ENCODE data around the gene SLC26A1.
A peak's percentile ranks its signal among the peaks of the same experiment; 100 is the strongest.

The SLC26A1 gene

DNA sequence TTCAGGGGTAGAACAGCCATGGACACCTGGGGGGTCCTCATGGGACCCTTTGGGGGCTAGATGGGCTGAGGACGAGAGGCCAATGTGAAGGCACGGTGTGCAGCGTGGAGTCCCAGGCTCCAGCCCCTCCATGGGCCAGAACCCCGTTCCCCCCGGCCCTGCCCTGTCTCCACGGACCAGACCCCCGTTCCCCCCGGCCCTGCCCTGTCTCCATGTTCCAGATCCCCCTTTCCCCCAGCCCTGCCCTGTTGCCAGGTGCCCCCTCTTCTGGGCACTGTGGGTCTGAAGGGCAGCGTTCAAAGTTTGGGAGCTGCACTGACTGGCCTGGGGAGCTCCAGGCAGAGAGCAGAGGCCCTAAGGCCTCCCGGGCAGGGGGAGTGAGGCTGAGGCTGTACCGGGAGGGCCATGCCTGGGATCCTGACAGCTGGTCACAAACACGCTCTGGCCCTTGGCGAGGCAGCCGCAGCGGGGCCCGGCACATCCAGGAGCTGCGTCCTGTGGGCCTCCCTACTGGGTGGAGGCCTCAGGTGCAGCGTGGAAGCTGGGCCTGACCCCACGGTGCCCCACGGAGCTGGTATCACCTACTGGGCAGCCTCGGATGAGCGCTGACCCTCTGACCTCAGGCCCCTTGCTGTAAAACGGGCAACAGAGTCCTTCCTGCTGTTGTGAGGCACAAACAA, 28.7 kb downstream of the SLC26A1 start:
- no peak for DNase-seq (ENCODE audit: low spot score)

DNA sequence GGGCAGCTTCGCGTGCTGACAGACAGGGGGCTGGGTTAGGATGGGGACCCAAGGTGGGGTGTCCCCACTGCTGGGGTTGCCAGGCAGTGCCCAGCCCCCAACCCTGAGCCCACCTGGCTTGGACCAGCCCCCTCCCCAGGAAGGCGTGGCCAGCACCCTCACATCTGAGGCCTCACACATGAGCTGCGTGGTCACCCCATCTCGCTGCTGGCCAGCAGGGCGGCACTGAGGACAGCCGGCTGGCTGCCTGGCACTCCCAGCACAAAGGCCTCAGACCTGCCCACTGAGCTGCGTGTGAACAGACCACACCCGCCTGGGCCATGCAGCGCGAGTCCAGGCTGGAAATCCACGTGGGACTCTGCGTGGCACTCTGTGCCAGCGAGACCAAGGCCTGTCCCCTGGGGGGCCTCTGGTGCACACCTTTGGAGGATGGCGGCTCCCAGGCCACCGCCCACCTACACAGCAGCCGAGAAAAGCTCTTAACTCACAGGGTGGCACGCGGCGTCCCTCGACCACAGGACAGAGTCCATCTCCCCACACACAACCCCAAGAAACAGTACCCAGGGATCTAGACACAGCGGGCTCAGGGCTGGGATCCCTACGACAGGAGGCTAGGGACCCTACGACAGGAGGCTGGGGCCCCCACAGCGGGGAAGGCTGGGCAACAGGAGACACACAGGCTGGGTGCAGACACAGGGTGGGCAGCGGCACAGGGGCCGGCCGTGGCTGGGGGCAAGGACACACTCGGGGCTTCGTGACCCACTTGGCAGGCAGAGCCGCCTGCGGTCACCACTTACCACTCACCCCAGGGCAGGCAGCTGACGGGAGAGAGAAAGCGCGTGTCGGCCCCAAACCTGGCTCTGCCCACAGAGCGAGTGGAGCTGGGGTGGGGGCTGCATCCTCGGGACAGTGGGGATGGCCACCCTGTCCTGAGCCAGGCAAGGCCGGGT, 29.7 kb downstream of the SLC26A1 start:
- DNase-seq (ENCODE audit: low spot score), result no peak

DNA sequence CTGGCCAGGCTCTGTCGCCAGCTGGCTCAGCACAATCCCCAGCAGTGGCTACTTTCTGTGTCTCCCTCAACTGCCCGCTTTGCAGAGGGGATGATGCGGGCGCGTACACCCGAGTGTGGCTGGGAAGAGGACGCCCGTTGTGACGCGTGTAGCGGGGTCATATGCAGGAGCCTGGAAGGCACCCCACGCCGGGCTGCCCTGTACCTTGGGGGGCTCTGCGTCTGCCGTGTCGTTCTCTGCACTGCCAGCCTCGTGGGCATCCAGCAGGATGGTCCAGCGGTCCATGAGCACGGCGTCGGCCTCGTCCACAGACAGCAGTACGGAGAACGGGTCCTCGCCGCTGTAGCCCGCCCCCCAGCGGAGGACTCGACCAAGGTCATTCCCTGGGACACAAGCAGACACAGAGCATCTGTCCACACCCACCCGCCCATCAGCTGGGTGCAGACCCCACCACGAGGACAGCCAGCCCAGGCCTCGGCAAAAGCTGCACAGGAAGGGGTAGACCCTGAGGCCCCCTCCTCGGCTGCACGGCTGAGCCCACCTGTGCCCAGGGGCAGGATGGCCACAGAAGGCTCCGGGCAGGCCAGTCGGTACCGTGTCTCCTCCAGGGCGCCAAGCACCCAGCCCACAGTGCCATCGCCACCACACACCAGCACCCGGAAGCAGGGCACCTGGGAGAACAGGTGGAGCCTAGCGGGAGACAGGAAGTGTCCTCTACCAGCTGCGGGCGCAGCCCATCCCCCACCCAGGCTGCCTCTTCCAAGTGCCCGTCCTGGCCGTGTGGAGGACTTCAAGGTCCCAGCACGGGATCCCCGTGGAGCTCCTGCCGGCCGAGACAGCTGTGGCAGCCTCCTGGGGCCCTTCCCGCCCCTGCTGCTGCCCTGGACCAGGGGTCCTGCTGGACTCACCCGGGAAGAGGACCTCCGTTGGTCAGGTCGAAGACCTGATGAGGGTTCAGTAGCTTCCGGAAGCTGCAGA, 30.7 kb downstream of the SLC26A1 start:
- no peak for DNase-seq (ENCODE audit: low spot score)

DNA sequence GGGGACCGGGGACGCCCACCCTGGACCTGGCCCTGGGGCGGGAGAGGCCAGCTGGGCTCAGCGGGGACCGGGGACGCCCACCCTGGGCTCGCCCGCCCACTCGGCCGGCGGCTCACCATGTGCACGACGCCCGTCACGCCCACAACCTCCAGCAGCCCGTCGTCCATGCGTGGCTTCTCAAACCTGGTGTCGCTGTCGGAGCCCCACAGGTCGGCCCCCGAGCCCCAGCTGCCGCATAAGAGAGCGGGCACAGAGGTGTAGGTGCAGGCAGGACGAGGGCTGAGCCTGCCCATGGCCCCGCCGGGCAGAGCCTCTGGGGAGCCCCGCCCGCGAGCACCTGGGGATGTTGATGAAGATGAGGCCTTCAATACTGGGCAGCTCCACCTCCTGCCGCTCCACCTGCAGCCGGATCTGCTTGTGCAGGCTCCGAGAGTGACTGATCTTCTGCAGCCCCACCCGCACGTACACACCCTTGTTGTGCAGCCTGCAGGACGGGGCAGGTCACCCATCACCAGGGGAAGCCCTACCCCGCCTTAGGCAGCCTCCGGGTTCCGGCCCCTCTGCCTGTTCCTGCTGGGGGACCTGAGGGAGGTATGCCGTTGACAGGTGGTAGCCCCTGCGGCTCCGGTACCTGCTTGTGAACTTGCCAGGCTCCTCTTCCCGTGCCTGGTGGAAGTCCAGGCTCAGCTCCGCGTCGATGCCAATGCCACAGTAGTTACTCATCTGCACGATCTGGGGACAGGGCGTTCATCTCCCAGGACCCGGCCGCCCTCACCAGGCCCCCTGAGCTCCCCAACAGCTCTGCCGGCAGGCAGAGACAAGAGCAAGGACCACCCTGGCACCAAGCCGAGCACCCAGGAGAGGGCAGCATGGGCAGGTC, 31.6 kb downstream of the SLC26A1 start:
- peak; percentile 11 for DNase-seq (ENCODE audit: low spot score)

DNA sequence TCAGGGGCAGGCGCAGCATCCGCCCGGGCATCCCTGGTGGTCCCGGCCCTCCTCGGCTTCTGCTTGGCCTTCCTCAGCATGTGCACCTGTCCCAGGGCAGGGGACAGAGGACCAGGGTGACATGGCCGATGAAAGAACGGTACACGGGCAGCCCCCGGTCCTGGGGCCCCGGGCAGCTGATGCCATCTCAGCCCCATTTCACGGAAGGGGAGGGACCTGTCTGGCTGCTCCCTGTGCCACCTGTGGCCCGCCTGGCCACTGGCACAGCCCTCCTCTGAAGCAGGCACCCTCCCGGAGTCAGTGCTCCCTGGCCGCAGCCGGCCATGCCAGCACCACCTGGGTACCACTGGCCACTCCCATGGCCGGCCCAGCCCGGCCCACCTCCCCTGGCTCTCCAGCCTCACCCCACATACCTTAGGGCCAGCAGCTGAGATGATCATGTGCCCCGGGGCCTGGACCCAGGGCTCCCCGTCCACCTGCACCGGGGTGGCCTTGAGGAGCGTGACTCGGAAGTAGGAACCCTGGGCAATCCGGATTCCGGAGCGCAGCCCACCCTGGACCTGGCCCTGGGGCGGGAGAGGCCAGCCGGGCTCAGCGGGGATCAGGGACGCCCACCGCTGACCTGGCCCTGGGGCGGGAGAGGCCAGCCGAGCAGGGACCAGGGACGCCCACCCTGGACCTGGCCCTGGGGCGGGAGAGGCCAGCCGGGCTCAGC, 32.4 kb downstream of the SLC26A1 start:
- DNase-seq (ENCODE audit: low spot score), result peak; percentile 12

DNA sequence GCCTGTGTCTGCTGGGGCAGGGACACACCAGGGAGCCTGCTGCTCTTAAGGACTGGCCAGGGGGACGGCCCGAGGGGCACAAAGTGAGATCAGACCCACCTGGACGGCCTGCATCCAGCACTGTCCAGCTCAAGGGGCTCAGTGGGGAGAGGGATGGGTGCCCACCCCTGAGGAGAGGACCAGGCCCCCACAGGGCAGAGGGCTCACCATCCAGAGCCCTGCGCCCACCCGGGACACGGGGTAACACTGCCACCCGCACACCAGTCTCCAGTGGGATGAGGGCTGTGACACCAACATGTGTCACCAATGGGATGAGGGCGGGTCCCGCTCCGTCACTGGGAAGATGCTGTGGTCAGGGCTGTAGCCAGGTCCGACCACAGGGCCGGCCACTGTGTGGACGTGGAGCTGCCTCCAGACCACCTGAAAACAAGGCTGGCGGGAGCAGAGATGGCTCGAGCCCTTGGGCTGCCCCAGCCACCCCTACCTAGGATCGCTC, 33.0 kb downstream of the SLC26A1 start:
- DNase-seq (ENCODE audit: low spot score), result peak; percentile 16

DNA sequence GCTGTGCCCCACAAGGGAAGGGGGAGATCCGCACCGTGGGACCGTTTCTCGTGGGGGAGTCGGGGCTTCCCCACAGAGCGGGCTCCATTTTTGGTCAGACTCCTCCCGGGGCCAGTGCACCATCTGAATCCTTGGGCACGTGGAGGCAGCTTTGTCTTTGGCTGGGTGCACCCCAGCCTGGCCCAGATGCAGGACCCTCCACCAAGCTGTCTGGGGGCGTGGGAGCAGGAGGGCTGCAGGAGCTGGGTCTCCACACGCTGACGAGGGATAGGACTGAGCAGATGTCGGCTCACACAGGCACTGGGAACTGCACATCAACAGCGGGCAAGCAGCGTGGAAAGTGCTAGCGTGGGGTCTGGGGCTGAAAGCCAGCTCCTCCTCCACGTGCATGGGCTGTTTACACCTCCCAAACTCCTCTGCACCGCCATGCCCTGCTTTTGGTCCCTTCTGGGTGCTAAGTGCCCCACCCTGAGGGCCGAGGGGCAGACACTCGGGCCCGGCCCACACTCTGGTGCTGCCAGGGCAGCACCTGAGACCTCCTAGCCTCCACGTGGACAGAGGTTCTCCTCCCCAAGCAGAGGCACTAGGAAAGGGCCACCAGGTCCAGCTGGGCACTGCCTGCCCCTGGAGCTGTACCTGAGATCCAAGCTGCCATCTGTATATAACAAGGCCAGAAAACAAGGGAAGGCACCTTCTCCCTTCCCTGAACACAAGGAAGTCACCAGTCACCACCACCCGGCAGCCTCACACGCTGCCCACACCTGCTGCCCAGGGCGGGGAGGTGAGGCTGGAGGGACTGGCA, 33.7 kb downstream of the SLC26A1 start:
- peak; percentile 14 for DNase-seq (ENCODE audit: low spot score)

DNA sequence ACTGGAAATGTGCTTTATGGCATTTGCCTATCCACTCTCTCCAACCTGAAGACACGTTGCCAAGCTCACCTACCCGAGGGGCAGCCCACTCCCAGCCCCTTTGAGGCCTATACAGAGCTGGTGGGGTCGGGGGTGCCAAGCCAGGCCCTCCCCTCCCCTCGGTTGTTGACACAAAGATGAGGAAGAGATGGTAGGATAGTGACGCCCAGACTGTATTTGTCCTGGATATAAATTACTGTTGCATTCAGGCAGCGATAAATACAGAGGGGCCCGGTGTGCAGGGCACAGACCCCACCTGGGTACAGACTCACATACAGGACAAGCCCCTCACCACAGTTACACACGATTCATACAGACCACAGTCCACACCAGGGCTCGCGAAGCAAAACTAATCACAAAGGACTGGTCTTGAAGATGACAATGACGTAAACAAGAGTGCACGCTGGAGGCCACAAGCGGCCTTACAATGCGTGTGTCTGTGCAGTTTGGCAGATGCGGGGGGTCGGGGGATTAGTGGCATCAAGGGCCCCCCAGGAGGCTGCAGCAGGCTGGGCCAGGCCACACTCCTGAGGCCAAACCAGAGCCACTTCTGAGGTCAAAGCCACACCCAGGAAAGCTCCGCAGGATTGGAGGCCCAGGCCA, 34.4 kb downstream of the SLC26A1 start:
- DNase-seq (ENCODE audit: low spot score), result no peak

DNA sequence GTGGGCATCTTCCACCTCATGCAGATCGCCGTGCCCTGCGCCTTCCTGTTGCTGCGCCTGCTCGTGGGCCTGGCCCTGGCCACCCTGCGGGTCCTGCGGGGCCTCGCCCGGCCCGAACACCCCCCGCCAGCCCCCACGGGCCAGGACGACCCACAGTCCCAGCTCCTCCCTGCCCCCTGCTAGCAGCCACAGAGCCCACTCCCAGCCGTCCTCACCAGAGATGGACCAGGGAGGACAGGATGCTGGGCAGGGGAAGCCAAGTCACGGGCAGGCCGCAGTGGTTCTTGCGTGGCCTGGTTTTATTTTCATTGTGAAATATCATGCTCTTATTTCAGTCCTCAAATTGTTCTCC, 34.9 kb downstream of the SLC26A1 start:
- peak; percentile 7 for DNase-seq (ENCODE audit: low spot score)

DNA sequence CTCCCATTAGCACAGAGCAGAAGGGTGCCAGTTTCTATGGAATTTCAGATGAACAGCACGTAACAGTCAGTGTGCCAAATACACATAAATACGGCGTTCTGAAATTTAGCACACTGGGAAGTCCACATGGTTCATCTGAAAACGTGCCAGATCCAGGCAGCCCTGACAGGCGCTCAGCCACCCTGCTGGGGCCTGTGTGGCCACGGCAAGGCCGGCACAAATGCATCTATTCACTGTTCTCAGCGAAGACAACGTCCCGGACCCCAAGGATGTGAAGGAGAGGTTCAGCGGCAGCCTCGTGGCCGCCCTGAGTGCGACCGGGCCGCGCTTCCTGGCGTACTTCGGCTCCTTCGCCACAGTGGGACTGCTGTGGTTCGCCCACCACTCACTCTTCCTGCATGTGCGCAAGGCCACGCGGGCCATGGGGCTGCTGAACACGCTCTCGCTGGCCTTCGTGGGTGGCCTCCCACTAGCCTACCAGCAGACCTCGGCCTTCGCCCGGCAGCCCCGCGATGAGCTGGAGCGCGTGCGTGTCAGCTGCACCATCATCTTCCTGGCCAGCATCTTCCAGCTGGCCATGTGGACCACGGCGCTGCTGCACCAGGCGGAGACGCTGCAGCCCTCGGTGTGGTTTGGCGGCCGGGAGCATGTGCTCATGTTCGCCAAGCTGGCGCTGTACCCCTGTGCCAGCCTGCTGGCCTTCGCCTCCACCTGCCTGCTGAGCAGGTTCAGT, 35.5 kb downstream of the SLC26A1 start:
- peak; percentile 14 for DNase-seq (ENCODE audit: low spot score)

DNA sequence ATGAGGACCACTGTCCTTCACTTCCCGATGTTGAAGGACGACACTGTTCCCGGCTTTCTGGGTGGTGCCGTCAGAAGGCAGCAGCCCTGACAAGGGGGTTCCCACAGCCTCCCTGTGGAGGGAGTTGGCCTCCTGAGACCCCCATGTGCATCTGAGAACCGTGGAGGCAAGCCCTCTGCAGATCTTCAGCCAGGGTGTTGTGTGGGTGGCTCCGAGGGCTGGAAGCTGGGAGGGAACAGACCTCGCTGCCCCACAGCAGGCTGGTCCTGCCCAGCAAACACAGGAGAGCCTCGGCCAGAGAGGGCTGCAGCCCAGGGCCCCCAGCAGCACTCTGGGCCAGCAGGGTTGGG, 36.0 kb downstream of the SLC26A1 start:
- no peak for DNase-seq (ENCODE audit: low spot score)

DNA sequence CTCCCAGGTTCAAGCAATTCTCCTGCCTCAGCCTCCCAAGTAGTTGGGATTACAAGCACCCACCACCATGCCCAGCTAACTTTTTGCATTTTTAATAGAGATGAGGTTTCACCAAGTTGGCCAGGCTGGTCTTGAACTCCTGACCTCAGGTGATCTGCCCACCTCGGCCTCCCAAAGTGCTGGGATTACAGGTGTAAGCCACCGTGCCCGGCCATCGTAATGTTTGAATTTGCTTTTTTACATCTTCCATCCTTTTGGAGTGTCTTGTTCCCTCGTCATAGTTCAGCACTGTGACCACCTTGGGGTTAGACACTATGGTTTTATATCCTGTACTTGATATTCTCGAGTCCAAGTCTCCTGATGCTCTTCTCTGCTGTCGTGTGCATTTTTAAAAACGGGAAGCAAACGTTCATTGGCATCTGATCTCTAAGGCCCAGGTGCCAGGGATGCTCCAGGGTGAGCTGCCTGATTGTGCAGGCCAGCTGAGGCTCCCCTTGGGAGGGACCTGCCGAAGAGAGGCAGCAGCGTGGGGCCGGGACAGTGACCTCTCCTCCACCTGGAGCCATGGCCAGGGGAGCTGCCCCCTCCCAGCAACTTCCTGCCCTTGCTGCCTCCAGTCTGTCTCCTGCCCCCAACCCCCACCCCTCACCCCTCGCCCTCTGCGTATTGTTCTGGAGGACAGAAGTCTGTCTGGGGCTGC, 36.5 kb downstream of the SLC26A1 start:
- peak; percentile 17 for DNase-seq (ENCODE audit: low spot score)

DNA sequence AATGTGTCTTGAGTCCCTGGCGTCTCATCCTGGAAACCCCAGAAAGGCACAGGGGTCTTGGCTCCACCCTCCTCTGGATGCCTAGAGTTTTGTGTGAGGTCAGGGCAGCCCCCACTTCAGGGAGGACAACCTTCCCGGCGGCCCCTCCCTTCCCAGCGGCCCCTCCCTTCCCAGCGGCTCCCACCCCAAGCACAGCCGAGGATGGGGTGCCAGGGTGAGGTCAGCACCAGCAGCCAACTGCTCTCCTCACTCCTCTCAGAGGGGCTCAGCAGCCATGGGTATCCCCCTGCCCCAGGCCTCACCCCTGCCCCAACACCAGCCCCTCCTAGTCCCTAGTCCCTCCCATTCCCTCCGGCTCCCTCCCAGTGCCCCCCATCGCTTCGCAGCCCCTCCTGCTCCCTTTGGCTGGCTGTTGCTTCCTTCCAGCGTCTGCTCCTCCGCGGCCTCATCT, 37.2 kb downstream of the SLC26A1 start:
- DNase-seq (ENCODE audit: low spot score), result peak; percentile 12

DNA sequence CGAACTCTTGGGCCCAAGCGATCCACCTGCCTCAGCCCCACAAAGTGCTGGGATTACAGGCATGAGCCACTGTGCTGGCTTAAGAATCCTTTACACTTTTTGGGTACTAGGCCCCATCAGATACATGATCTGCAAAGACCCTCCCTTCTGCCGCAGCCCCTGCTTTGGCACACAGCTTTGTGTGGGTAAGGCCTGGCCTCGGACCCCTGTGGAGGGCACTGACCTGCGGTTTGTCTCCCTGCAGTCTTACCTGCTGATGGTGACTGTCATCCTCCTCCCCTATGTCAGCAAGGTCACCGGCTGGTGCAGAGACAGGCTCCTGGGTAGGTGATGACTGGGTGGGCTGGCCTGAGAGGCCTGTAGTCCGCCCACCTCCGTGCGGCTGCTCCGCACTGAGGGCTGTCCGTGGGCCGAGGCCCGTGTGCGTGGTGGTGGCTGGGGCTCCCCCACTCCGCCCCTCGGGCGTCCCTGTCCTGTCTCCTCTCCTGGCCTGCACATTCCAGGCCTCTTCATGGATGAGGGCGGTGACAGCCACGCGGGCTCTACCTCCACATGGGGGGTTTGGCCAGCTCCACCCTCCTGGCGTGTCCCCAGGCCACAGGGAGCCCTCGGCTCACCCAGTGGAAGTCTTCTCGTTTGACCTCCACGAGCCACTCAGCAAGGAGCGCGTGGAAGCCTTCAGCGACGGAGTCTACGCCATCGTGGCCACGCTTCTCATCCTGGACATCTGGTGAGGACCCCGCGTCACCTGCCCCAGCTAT, 37.9 kb downstream of the SLC26A1 start:
- DNase-seq (ENCODE audit: low spot score), result peak; percentile 10

DNA sequence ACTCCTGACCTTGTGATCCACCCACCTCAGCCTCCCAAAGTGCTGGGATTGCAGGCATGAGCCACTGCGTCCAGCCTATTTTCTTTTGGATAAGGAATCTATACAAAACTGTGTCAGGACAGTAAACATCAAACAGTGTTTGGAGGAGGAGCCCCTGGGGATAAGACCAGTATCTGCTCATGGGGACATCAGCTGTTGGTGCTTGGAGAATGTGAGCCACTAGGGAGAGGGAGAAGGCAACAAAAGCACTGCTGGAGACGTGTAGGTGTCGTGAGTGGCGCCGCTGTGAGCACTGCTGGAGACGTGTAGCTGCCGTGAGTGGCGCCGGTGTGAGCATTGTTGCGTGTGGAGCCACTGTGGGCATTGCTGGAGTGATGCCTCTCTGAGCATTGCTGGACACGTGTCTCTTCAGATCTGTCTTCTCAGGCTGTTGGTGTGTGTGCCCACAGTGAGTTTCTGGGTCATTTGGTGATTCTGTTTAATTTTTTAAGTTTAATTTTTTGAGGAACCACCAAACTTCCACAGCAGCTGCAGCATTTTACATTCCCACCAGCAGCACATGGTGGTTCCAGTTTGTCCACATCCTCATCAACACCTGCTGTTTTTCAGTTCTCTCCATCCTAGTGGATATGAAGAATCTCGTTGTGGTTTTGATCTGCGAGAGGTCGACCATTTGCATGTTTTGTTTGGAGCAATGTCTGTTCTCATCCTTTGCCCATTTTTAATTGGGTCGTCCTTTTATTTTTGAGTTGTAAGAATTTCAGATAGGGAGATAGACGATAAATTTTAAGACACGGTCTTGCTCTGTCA, 38.8 kb downstream of the SLC26A1 start:
- DNase-seq (ENCODE audit: low spot score), result no peak

DNA sequence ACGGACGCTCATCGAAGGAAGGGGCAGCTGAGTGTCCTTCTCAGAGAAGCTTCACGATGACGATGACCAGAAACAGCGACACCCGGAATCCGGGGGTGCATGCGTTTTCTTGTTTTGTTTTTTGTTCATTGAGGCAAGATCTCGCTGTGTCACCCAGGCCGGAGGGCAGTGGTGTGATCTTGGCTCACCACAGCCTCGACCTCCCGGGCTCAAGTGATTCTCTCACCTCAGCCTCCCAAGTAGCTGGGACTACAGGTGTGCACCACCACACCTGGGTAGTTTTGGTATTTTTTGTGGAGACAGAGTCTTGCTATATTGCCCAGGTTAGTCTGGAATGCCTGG, 39.7 kb downstream of the SLC26A1 start:
- DNase-seq (ENCODE audit: low spot score), result no peak

Measured in iPS-NIHi11 (cell line).